Nephron progenitor cell (in vitro differentiated cells): ENCODE results near the gene SLX4IP.
A peak's percentile ranks its signal among the peaks of the same experiment; 100 is the strongest.

Experiments
- DNase-seq: peaks from one replicate; pipeline ENCODE4 v3.0.0; 2021
- H3K27ac Mint-ChIP-seq: 2 replicates; pipeline ENCODE4 v1.8.0; 2021; ENCODE audit warnings: mild to moderate bottlenecking, moderate library complexity, mixed read lengths
- H3K27me3 Mint-ChIP-seq: 2 replicates; pipeline ENCODE4 v1.8.0; 2021; ENCODE audit warnings: mild to moderate bottlenecking, low read depth, mixed read lengths; ENCODE audit not compliant: poor library complexity
- H3K36me3 Mint-ChIP-seq: 2 replicates; pipeline ENCODE4 v1.8.0; 2021; ENCODE audit warnings: low read depth, mixed read lengths
- H3K4me1 Mint-ChIP-seq: 2 replicates; pipeline ENCODE4 v1.8.0; 2021; ENCODE audit warnings: mixed read lengths
- H3K4me3 Mint-ChIP-seq: 2 replicates; pipeline ENCODE4 v1.8.0; 2021; ENCODE audit warnings: mild to moderate bottlenecking, moderate library complexity, mixed read lengths
- H3K9me3 Mint-ChIP-seq: 2 replicates; pipeline ENCODE4 v1.8.0; 2021; ENCODE audit warnings: mild to moderate bottlenecking, moderate library complexity, mixed read lengths
- TF ChIP-seq, protein P1 (sequence below): fragments of 200-600 bp; sonication (generic); IDR thresholded peaks from 2 replicates; pipeline ENCODE4 v1.5.0; 2021; ENCODE audit warnings: antibody characterized with exemption

SLX4IP gene

DNA sequence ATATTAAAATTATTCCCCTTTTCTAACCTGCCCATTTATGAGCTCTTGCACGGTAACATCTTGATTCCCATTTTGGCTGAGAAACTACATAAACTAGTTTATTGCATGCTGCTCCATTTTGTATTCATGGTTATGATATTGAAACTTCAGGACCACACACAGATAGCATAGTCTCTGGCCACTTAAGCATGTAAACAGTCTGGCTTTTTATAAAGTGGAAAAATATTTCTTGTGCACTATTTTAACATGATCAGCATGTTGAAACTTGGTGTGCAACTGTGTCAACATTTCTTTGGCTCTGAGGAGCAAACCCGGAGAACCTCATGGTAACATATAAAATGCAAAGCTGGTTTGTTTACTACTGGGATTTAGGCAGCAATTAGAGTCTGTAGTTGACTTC, 70.7 kb downstream of the SLX4IP start:
- H3K27me3 Mint-ChIP-seq: no peaks in the 10 kb centered on the region
- H3K4me3 Mint-ChIP-seq: no peak overlapping the region
- TF ChIP-seq, protein P1, sequence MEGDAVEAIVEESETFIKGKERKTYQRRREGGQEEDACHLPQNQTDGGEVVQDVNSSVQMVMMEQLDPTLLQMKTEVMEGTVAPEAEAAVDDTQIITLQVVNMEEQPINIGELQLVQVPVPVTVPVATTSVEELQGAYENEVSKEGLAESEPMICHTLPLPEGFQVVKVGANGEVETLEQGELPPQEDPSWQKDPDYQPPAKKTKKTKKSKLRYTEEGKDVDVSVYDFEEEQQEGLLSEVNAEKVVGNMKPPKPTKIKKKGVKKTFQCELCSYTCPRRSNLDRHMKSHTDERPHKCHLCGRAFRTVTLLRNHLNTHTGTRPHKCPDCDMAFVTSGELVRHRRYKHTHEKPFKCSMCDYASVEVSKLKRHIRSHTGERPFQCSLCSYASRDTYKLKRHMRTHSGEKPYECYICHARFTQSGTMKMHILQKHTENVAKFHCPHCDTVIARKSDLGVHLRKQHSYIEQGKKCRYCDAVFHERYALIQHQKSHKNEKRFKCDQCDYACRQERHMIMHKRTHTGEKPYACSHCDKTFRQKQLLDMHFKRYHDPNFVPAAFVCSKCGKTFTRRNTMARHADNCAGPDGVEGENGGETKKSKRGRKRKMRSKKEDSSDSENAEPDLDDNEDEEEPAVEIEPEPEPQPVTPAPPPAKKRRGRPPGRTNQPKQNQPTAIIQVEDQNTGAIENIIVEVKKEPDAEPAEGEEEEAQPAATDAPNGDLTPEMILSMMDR: no peak
- DNase-seq: no peak
- no peaks in the 10 kb centered on the region for H3K9me3 Mint-ChIP-seq
- peaks cover 81% of the 10 kb centered on the region for H3K4me1 Mint-ChIP-seq
- H3K27ac Mint-ChIP-seq: no peak overlapping the region
- no peaks in the 10 kb centered on the region for H3K36me3 Mint-ChIP-seq

DNA sequence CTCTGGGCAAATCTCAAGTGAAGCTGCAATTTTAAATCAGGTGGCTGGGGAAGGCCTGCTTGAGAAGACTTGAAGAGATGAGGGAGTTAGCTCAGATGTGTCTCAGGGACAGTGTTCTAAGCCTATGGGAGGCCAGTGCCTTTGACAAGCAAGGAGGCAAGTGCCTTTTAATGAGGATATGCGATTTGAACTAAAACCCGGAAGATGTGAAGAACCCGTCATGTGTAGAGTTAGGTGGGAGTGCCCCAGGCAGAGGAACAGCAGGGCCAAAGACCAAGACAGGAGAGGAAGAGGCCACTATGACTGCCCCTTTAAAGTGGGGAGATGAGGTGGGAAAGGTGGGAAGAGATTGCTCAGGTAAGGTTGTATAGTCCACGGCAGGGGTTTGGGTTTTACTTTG, 71.9 kb downstream of the SLX4IP start:
- no peaks in the 10 kb centered on the region for H3K9me3 Mint-ChIP-seq
- peak overlapping the region; percentile 84 for H3K27ac Mint-ChIP-seq
- no peaks in the 10 kb centered on the region for H3K27me3 Mint-ChIP-seq
- H3K36me3 Mint-ChIP-seq: no peaks in the 10 kb centered on the region
- no peak for DNase-seq
- peaks cover 80% of the 10 kb centered on the region for H3K4me1 Mint-ChIP-seq
- TF ChIP-seq, protein P1: no peak
- H3K4me3 Mint-ChIP-seq: no peak overlapping the region

DNA sequence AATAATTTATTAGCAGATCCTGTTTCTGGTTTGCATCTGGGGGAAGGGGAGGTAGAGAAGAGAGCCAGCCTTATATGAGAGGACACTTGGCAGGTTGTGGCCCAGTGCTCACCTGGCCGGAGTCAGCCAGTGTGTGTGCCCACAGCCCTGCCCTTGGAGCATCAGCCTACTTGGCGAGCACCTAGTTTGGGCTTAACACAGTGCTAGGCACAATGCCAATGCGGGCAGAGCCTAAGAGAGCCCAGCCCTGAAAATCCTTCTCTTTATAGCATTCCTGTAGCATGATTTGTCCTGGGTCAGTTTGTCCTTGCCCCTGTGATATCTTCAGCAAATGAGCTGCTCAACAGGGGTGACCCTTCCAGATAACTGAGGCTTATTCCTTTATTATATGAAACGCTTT, 73.0 kb downstream of the SLX4IP start:
- H3K27me3 Mint-ChIP-seq: no peaks in the 10 kb centered on the region
- no peaks in the 10 kb centered on the region for H3K9me3 Mint-ChIP-seq
- no peak overlapping the region for H3K4me3 Mint-ChIP-seq
- DNase-seq: no peak
- no peaks in the 10 kb centered on the region for H3K36me3 Mint-ChIP-seq
- H3K4me1 Mint-ChIP-seq: peaks cover 71% of the 10 kb centered on the region
- TF ChIP-seq, protein P1: no peak
- no peak overlapping the region for H3K27ac Mint-ChIP-seq

DNA sequence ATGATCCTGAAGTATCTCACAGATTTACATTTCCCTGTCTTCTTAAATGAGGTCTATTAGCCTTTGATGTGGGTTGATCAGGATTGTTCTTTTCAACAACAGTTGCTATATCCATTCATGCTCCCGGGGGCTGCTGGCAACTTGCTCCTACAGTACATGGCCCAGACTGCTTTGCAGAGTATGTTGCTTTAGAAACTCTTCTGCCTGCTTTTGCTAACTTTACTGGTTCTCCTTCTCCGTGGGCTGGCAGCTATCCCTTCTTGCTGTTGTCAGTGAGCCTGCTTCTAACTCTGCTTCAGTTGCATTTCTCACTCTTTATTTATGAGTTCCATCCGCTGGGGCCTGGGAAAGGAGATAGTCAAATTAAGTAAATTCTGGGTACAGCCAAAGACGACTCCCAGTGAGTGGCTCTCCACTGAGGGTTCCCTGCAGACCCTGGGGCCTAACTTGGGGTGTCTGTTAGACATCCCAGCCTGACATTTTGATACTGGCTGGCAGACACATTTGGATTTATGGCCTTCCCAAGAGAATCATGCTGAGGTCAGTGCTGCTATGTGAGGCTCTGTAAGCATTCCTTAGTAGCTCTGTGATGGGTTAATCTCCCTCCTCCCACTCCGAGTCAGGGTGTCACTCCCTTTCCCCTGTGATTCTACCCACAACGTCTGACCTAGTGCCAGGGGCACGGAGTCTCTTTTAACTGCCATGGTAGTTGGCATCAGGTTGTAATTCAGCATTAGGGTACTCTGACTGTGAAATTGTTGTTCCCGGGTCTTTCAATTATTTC, 73.6 kb downstream of the SLX4IP start:
- H3K4me1 Mint-ChIP-seq: peaks cover 70% of the 10 kb centered on the region
- H3K9me3 Mint-ChIP-seq: no peaks in the 10 kb centered on the region
- H3K36me3 Mint-ChIP-seq: no peaks in the 10 kb centered on the region
- DNase-seq: peak; percentile 17
- TF ChIP-seq, protein P1: no peak
- H3K4me3 Mint-ChIP-seq: peak overlapping the region; percentile 41
- H3K27me3 Mint-ChIP-seq: no peaks in the 10 kb centered on the region
- peak overlapping the region; percentile 95 for H3K27ac Mint-ChIP-seq

DNA sequence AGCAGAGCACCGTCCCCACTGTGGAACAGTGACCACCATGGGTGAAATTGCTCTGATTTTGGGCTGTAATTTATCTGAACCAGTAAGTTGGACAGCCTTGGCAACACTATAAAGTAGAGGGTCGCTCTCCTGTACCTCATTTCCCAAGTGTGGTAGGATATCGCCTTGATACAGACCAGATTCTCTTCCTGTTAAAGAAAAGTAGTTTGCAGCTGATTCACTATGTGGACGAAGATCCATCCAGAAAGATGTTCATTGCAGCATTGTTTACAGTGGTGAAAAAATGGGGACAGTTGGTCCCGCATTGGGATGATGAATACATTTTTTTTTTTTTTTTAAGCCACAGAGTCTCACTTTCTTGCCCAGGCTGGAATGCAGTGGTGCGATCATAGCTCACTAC, 74.3 kb downstream of the SLX4IP start:
- no peaks in the 10 kb centered on the region for H3K27me3 Mint-ChIP-seq
- no peaks in the 10 kb centered on the region for H3K36me3 Mint-ChIP-seq
- TF ChIP-seq, protein P1: no peak
- H3K4me1 Mint-ChIP-seq: peaks cover 63% of the 10 kb centered on the region
- peak overlapping the region; percentile 21 for H3K27ac Mint-ChIP-seq
- no peak for DNase-seq
- H3K9me3 Mint-ChIP-seq: no peaks in the 10 kb centered on the region
- no peak overlapping the region for H3K4me3 Mint-ChIP-seq

DNA sequence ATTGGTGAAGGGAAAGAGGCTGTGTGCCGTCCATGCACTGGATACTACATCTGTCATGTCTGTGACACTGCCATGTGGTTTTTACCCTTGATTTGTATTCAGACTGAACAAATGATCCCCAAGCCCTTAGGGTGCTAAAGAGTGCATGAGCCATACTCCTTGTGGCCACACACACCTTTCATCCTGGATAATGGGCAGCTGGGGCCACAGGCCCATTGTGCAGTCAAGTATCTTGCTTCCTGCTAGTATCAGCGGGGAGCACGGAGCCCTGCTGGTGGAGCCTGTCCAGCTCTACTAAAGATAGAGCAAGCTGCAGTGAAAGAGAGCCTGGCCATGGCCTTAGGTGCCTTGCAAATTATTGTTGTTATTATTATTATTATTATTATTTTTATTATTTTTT, 75.1 kb downstream of the SLX4IP start:
- no peak overlapping the region for H3K4me3 Mint-ChIP-seq
- H3K36me3 Mint-ChIP-seq: no peaks in the 10 kb centered on the region
- no peaks in the 10 kb centered on the region for H3K27me3 Mint-ChIP-seq
- DNase-seq: no peak
- TF ChIP-seq, protein P1: no peak
- H3K9me3 Mint-ChIP-seq: no peaks in the 10 kb centered on the region
- H3K27ac Mint-ChIP-seq: no peak overlapping the region
- H3K4me1 Mint-ChIP-seq: peaks cover 55% of the 10 kb centered on the region
